GM18909 (cell line): ENCODE data around the gene RNF144B.
"Not testable (repeated sequence)": the region's sequence is repeated elsewhere in the genome, so short reads cannot be mapped to it uniquely, and the experiment has no call there.

ENCODE experiments used
- ATAC-seq: cut with Tn5 transposase; IDR thresholded peaks from one replicate; pipeline ENCODE4 v1.9.1; 2021; ENCODE audit warnings: mild to moderate bottlenecking; ENCODE audit not compliant: unreplicated experiment, poor library complexity

Gene RNF144B

GRCh38 chr6:18432619-18433018 is 45.5 kb downstream of the RNF144B start:
- no peak for ATAC-seq

GRCh38 chr6:18433059-18433458 is 45.9 kb downstream of the RNF144B start:
- no peak for ATAC-seq

GRCh38 chr6:18436341-18436740 is 49.2 kb downstream of the RNF144B start:
- no peak for ATAC-seq

- ATAC-seq, result no peak
These were observed 52.4 kb downstream of the RNF144B start for GRCh38 chr6:18439581-18439980.

- no peak for ATAC-seq
These were observed 54.3 kb downstream of the RNF144B start for GRCh38 chr6:18441251-18441979.

GRCh38 chr6:18444111-18444510 is 57.0 kb downstream of the RNF144B start:
- no peak for ATAC-seq

- no peak for ATAC-seq
These were observed 58.1 kb downstream of the RNF144B start for GRCh38 chr6:18445228-18445627.

- no peak for ATAC-seq
These were observed 59.6 kb downstream of the RNF144B start for GRCh38 chr6:18446771-18447170.

- ATAC-seq, result no peak
These were observed 60.4 kb downstream of the RNF144B start for GRCh38 chr6:18447552-18447951.

- no peak for ATAC-seq
These were observed 64.6 kb downstream of the RNF144B start for GRCh38 chr6:18451756-18452155.

GRCh38 chr6:18454446-18454845 is 67.3 kb downstream of the RNF144B start:
- ATAC-seq, result no peak

- ATAC-seq, result no peak
These were observed 70.1 kb downstream of the RNF144B start for GRCh38 chr6:18457065-18457737.

- not testable (repeated sequence) for ATAC-seq
These were observed 70.9 kb downstream of the RNF144B start for GRCh38 chr6:18458086-18458485.

- ATAC-seq, result no peak
These were observed 76.3 kb downstream of the RNF144B start for GRCh38 chr6:18463429-18463828.

GRCh38 chr6:18464176-18464575 is 77.0 kb downstream of the RNF144B start:
- no peak for ATAC-seq

GRCh38 chr6:18465410-18466154 is 78.4 kb downstream of the RNF144B start:
- ATAC-seq, result no peak

- ATAC-seq, result no peak
These were observed 80.8 kb downstream of the RNF144B start for GRCh38 chr6:18467741-18468502.

GRCh38 chr6:18468503-18468843 is 81.3 kb downstream of the RNF144B start:
- no peak for ATAC-seq

- no peak for ATAC-seq
These were observed 82.4 kb downstream of the RNF144B start for GRCh38 chr6:18469536-18469935.

- no peak for ATAC-seq
These were observed 84.2 kb downstream of the RNF144B start for GRCh38 chr6:18471232-18471964.
